HL-60 (cell line): Measurements from ENCODE around the gene HSD11B1.

ENCODE experiments used
- CTCF ChIP-seq: IDR thresholded peaks from one replicate; pipeline ENCODE4 v1.5.1; 2011; ENCODE audit warnings: low read length, control low read depth, inconsistent platforms; ENCODE audit not compliant: insufficient read depth
- GABPA ChIP-seq: IDR thresholded peaks from 2 replicates; pipeline ENCODE4 v1.6.1; 2012; ENCODE audit warnings: low read depth
- POLR2AphosphoS5 ChIP-seq: IDR thresholded peaks from 2 replicates; pipeline ENCODE4 v1.6.1; 2012; ENCODE audit warnings: low read depth
- REST ChIP-seq: IDR thresholded peaks from 2 replicates; pipeline ENCODE4 v1.6.1; 2012; ENCODE audit warnings: low read depth; ENCODE audit not compliant: insufficient replicate concordance

- no peak for TF ChIP-seq CTCF
- no peak for TF ChIP-seq POLR2AphosphoS5
- TF ChIP-seq GABPA = no peak
- no peak for TF ChIP-seq REST
Measured at GRCh38 chr1:209737118-209737505, 32.5 kb downstream of the HSD11B1 start.
